ENCODE measurements around the gene TBX20.
"Not testable (repeated sequence)": the region's sequence is repeated elsewhere in the genome, so short reads cannot be mapped to it uniquely, and the experiment has no call there.

The TBX20 gene

DNA sequence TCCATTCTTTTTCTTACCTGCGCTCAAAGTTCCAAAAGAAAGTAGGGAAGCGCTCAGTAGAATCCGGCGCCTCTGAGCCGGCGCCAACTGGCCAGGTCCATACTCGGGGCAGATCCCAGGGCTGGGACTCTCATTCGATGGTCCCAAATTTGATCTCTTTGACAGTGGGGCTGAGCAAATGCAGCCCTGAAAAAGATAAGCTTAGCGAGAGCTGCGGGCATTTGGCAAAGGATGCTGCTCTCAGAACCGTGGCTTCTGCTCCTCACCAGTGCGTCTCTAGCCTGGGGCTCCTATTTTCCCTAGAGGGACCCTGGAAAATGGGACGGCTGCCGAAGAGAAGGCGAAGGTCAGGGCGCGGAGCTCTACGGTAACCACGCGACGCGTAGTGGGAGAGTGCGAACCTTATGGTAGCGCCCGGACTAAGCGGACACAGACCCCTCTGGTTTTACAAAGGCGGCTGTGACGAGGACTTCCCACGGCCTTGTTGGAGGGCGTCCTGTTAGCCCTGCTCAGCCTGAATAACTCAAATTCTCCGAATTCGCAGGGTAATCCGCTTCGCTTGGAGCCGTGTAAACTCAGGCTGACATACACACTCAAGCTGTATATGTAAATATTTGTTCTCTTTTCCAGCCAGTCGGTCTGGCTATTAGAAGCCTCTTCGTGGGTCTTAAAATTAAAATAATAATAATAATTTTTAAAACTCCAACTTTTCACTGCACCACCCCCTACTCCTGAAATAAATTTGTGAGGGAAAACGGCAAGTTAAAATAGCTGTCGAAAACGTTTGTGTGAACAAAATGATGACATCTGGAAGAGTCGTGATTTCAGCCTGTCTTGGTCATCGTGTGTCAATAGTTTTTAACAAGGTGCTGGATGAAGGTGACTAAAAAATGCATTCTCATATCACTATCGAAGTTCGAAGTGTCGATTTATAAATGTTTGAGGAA lies 869 bp upstream of the TBX20 start:
- no peak for DNase-seq

DNA sequence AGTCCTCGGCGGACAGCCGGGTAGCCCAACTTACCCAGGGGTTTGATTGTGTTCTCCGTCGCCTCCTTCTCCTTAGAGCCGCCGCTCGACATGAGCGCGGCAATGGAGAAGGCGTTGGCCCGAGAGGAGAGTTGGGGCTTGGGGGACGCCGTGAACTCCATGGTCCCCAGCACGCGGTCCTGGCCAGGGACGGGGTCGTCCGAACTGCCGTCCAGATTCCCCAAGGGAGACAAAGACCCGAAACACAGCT lies 515 bp downstream of the TBX20 start:
- DNase-seq = no peak

DNA sequence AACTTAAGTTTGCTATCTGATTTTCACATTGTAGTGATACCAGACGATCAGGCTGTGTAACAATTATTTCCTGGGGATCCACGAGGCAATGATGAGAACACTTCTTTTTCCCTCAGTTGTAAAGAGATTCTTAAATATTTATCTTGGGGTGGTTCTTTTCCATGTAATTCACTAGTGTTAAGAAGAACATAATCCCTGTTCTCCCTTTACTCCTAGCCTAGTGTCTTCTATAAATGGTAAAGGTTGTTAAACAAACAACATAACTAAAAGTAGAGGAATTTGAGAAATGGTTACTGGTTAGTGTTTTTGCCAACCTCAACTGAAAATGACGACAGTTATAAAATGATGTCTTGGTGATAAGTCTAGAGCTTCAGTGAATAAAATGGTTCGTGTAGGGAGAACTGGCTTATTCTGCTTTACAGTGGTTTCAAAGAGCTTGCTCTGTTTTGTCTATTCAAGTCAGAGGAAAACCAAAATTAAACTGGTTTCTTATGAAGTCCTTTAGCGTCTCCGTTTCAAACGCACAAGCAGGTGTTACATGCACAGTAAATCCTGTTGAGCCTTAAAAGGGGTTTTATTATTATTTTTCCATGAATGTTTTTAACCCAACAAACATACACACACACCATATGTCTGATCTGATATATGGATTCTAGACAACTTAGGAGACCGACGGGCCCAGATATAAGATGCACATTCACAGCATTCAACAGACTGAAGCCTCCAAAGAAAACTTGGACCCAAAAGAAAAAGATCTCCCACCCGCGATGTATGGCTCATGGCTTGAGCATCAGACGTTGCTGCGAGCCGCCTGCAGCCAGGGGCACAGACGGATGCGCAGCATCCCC lies 1.1 kb downstream of the TBX20 start:
- no peak for DNase-seq

DNA sequence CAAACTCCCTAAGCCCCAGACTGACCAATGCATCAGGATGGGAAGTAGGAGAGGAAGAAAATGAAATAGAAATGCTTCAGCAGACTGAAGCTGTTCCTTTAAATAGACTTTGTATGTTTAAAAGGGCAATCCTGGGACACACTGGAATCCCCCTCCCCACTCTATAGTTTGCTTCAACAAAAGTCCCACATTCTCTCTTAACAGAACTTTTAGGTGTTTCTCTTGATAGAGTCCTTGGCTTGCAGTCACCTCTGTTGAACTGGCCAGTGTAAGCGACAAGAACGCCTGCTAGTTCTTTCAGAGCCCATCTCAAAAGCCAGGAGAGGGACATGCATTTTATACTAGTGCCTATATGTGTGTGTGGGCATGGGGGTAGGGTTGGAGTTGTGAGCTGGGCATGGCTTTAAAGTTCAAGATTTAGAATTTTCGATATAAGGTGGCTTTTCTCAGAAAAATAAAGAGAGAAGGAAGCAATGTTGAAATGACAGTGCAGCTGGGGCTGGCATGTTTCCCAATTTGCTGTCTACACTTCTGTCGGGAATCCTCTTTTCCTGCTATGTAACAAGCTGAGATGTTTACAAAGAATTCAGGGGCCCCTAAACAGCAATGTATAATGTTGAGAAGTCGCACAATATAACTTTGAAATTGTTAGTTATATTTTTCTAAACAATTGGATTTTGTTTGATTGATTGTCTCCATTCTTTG lies 2.1 kb downstream of the TBX20 start:
- no peak for DNase-seq

DNA sequence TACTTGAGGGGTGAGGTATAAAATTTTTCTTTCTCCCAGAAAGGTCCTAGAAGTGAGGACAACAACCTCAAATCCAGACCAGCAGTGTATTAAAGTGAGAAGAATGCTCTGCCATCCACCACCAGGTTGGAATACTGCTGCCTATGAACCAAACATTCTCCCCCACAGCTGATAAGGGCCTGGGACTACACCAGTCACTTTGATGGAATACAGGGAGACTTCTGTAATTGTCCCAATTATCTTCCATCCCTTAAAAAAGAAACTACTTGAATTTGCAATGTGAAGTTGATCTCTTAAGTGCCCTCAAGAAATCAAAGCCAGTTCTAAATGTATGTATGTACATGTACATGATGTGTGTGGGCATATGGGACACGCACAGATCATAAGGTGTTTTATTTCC lies 3.0 kb downstream of the TBX20 start:
- DNase-seq = no peak

DNA sequence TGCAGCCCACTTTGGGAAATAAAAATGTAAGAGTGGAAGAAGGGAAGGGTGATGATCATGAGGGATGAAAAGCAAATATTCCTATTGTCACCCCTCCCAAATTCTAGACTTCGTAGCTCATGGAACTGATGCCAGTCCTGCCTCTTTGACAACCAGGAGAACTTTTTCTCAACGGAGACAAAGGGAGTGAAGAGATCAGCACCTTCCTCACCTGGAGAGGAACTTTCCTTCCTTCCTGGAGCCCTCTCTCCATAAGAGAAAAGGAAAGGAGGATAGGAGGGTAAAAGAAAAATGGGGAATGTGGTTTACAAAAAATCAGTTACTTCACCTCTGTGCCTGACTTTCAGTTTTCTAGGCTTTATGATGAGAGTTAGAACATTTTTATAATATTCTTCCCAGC lies 3.4 kb downstream of the TBX20 start:
- DNase-seq = no peak

DNA sequence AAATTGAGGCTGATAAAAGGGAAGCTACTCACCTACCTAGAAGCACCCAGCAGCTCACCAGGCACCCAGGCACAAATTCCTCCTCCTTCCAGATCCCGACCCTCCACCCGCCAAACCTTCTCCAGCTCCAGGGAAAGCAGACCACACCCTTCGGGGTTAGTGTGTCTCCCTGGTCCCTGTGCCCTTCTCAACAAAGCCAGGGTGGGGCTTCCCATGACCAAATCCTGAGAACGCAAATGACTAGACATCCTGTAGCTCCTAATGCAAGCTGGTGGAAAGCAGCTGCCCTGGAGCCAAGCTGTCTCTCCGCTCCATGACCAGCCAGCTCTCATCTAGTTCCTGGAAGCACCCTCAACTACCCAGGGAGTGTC lies 4.4 kb downstream of the TBX20 start:
- no peak for DNase-seq

DNA sequence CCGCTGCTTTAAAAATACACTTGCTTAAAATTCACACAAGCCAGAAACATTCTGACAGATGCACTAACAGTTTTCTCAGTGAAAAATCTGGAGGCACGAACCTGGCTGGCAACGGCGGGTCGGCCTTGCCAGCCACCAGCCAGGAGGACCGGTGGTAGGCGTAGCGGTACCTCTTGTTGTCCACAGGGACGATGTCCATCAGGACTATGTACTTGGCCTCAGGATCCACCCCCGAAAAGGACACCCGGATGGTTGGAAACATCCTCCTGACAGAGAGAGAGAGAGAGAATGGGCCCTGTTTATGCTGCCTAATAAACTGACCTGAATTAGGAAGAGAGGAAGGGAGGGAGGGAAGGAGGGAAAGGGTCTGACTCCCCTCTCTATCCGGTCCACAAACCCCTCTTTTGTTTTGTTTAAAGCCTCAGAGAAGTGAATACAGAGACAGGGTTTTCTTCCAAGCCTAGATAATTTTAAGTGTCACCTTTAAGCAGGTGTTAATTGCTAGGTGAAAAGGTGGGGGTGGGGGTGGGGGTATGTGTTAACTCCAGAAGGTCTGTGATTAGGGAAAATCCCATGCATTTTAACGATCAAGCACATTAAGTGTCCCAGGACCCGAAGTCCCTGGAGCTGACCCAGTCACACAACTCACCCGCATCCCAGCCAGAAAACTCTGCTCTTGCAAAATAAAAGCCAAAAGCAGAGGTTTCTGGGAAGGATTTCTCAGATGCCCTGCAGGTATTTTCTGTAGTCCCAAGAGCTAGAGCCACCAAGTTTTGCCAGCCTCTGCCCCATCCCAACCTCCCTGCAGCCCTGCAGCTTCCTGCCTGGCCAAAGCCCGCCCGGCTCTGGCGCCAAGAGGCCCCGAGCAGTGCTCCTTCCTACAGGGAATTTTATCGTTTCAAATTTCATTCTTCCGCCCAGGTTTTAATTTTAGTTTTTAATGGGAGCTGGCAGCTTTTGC lies 5.0 kb downstream of the TBX20 start:
- DNase-seq = no peak

DNA sequence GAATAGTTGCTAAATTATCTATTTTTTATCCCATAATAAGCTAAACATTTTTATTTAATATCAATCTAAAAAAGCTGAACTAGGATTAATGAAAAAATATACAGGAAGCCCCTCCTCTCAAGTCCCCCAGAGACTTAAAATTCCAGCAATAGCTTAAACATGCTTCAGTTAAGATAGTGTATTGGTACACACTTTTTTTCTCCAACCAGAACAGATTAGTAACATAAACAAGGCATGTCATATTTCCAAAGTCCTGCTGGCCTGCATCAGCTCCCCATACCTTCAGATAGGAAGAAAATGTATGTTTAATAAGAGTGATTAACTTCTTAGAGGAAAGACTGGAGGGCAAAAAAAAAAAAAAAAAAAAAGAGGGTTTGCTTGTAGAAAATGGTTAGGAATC lies 7.1 kb downstream of the TBX20 start:
- no peak for DNase-seq

DNA sequence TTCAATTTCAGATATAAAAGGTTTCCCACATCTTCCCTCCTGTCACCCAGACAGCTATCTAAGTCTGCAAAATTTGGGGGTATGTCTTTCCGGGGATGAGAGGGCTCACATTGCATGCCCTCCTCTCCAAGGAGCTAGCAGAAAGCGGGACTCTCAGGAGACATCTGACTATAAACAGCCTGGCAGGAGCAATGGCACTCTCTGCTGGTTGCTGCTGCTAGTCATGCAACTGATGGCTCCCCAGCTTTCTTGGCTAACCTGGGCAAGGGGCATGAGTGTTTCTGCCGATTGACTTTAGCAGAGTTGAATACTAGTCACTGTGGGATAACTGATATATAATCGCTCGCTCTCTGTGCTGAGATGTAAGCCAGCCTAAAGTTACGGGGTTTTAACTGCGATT lies 12.0 kb downstream of the TBX20 start:
- no peak for DNase-seq

DNA sequence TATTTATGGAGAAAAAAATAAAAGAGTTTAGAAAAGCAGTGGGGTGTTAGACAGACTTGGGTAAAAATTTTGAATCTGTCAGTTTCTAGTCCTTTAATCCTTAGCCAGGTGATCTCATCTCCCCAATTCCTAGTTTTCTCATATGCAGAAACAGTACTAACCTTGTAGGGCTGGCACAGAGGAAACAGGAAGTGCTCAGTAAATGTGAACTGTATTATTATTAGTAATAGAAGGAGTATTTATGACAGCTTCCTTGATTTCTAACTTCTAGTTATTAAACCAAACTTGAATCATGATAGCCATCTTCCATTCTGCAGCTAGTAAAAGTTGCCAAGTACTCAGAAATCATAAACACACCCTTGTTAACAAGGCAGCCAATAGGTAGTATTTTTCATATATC lies 12.5 kb downstream of the TBX20 start:
- DNase-seq = no peak

DNA sequence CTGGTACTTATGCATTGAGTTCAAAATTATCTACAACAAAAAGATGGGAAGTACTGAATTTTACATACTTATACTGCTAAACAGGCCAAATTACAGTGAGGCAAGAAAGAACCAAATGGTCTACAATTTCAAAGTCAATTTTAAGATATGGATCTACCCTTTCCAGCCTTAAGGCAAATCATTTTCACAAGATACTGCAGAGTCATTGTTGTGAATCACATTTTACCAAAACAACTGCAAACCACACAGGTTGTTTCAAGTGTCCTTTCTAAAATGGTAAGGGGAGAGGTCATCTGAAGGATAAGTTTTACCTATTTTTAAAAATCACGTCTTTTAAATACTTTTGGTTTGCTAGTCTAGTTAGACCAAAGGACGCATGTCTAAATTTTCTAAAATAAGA lies 12.9 kb downstream of the TBX20 start:
- not testable (repeated sequence) for DNase-seq

DNA sequence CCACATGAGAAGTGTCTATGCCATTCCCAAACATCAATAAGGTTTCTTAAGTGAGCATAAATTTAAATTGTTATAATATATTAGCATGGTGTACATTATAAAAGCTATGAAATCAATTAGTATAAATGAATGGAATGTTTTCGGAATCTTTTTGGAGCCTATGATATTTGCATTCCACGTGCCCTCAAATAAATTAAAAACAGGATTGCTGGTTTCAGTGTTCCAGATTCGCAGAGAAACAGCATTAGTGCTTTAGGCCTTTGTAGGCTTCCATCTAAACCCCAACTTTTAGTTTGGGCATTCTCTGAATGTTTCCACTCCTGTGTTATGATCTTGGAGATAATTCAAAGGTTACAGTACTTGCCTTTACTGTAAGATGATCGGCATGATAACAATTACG lies 15.4 kb downstream of the TBX20 start:
- not testable (repeated sequence) for DNase-seq

DNA sequence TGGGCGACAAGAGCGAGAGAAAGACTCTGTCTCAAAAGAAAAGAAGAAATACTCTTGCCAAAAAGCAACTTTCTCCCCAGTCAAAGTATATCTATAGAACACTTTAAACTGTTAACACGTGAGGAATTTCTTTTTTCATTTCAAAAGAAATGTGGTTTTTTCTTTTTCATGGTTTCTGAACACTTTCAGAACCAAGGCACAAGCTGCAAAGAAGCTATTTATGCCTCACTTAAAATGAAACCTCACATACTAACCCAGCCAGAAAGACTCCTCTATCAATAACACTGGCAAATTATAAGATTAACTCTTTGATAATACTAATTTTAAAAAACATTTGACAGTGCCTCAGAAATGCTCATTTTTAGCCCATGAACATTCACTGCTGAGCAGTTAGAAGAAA lies 20.9 kb downstream of the TBX20 start:
- no peak for DNase-seq

DNA sequence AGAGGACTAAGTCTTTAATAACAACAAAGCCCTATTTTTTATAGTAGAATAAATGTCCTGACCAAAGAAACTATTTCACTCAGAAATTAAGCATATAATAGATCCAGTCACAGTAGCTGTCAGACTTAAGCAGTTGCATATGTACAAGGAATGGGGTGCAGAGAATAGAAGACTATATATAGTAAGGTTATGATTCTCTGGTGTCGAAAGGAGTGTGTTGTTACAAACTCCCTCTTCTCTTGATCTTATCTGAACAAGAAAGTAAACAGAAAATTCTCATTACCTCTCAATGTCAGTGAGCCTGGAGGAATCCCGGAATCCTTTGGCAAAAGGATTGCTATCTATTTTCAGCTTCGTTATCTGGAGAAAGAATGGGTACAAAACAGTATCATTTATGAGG lies 22.7 kb downstream of the TBX20 start:
- DNase-seq = not testable (repeated sequence)

DNA sequence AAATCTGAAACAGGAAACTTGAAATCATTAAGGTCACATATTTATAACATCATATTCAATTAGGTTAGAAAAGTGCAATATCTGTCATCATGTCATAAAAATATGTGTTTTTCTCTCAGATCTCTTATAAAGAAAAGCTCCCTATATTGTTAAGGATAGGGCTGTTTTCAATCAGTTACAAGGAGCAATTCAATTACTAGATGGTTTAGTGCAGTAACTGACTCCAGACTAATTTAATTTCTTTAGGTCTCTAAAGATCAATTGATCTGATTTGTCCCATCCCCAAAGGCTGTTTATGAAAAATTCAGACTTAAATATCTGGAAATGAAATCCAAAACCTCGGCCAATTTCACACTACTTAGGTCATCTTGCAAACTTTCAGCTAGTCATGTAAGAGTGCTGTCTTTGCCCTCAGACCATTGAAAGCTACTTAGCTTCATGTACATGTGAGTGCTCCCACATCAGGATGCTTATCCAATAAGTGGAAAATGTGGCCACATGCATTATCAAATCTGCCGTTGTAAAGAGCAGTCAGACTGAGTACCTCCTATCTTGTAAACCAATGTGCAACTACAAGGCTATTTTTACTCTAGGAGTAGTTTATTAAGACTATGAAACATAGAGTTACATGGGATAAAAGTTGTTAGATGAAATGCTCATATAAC lies 24.7 kb downstream of the TBX20 start:
- not testable (repeated sequence) for DNase-seq

DNA sequence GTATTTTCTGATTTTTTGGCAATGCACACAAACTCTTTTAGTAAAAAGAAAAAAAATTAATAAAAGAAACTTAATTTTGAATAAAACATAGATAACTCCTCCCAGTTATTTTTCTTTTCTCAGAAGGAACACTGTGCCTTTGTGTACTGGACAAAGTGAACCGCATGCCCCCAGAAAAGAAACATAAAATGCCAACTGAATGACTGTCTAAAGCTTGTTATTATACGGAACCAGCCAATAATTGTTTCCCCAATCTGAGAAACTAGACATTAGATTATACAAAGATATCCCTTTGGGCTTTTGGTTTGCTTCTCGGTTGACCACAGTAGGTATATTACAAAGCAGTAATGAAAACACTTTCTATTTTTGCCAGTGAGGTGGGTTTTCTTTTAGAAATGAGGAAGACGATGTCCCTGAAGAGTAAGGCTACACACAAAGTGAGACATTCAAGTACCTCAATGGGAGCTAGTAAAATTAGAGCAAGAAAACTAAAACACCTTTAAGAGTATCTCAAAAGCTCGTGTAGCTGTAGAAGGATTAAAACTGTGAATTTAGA lies 25.3 kb downstream of the TBX20 start:
- DNase-seq = not testable (repeated sequence)

DNA sequence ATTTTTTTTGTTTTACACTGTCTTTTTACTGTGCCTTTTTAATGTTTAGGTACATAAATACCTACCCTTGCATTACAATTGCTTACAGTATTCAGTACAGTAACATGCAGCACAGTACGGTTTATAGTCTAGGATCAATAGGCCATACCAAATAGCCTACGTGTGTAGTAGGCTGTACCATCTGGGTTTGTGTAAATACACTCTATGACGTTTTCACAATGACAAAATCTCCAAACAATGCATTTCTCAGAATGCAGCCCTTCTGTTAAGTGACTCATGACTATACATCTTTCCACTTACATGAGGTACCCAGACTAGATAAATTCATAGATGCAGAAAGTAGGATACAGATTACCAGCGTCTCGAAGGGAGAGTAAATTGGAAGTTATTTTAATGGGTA lies 26.5 kb downstream of the TBX20 start:
- not testable (repeated sequence) for DNase-seq

DNA sequence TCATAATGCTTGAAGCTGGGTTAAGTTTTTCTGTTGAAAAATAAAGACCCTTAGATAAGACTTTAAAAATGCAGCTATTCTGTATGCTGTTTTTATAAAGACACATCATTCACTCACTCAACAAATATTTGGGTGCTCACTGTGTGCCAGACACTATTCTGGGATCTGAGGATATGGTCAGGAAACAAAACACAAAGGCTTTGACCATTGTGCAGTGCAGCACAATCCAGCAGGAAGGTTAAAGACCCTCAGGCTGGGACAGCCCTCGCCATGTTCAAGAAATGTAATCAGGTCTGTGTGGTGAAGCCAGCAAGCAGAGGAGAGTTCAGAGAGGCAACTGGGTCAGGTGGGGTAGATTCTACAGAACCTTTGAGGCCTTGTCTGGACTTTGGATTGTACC lies 31.5 kb downstream of the TBX20 start:
- not testable (repeated sequence) for DNase-seq

DNA sequence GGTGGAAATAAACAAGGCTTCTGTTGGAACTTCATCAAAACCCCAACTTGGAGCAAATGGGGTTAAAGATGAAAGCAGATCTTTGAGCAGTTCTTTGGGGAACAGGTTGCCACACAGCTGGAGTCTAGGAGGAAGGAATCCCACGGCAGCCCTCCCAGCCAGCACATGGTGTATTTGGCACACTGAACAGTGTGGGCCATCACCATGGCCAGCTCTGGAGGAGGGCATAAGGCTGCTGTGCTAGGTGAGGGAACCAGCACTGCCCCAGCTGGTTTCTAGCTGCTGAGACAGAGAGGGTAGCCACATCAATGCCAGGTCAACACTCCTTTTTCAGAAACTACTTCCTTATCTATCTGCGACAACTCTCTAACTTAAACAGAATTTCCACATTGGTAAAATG lies 33.7 kb downstream of the TBX20 start:
- DNase-seq = not testable (repeated sequence)

DNA sequence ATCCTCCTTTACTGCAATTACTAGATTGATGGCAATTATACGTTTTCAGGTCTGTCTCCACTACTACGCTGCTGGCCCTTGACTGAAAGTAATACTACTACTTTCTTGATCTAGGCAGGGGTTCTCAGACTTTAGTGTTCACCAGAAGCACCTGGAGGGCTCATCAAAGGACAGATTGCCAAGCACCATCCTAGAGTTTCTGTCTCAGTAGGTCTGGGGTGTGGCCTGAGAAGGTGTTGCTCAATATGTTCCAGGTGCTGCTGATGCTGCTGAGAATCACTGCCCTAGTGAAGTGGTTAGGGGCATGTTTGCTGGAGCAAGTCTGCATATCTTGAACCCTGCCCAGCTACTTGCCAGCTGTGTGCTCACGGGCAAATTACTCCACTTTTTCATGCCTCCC lies 37.9 kb downstream of the TBX20 start:
- DNase-seq = not testable (repeated sequence)

DNA sequence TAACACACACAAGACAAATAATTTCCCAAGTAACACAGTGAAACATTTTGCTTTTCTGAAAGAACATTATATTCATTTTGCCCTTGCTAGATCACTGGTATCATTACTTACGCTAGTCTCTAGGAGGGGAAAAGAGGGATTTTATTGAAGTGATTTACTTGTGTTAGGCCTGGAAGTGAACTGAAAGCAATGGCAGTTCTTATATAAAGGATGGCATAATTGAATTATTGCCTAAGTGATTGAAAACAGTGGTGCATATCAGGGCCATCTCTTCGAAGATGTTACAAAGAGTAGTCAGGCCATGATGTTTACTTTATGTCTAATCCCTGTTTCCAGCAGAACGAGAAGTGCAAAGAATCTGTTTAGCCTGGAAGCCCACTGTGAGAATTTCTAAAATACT lies 38.8 kb downstream of the TBX20 start:
- not testable (repeated sequence) for DNase-seq
